Body of pancreas (tissue), 4 donors: ENCODE data around the gene GPR132.

ENCODE experiments used
- POLR2A ChIP-seq, 3 donors: fragments of 450-650 bp; IDR thresholded peaks; one replicate each; pipeline ENCODE4 v1.6.1; 2016; ENCODE audit warnings: antibody characterized with exemption in 3 of 3, mild to moderate bottlenecking in 2 of 3
- TF ChIP-seq, protein P1 (sequence below), 7 experiments: fragments of 450-650 bp in 4 of 7; fragments of 200-600 bp in 3 of 7; sonication (generic) in 3 of 7; IDR thresholded peaks; one replicate each; pipeline ENCODE4 v1.5.1; 2016 to 2019; ENCODE audit warnings: antibody characterized with exemption in 7 of 7

- TF ChIP-seq, protein P1, sequence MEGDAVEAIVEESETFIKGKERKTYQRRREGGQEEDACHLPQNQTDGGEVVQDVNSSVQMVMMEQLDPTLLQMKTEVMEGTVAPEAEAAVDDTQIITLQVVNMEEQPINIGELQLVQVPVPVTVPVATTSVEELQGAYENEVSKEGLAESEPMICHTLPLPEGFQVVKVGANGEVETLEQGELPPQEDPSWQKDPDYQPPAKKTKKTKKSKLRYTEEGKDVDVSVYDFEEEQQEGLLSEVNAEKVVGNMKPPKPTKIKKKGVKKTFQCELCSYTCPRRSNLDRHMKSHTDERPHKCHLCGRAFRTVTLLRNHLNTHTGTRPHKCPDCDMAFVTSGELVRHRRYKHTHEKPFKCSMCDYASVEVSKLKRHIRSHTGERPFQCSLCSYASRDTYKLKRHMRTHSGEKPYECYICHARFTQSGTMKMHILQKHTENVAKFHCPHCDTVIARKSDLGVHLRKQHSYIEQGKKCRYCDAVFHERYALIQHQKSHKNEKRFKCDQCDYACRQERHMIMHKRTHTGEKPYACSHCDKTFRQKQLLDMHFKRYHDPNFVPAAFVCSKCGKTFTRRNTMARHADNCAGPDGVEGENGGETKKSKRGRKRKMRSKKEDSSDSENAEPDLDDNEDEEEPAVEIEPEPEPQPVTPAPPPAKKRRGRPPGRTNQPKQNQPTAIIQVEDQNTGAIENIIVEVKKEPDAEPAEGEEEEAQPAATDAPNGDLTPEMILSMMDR (IDR thresholded peaks at IDR 0.05), result no peak
- no peak for TF ChIP-seq POLR2A (IDR thresholded peaks at IDR 0.05)
These were observed 11.8 kb downstream of the GPR132 start for GRCh38 chr14:105053421-105053820.
